Measurements from ENCODE around the gene TMEM267.
"Not testable (repeated sequence)": the region's sequence is repeated elsewhere in the genome, so short reads cannot be mapped to it uniquely, and the experiment has no call there.

Gene TMEM267

DNA sequence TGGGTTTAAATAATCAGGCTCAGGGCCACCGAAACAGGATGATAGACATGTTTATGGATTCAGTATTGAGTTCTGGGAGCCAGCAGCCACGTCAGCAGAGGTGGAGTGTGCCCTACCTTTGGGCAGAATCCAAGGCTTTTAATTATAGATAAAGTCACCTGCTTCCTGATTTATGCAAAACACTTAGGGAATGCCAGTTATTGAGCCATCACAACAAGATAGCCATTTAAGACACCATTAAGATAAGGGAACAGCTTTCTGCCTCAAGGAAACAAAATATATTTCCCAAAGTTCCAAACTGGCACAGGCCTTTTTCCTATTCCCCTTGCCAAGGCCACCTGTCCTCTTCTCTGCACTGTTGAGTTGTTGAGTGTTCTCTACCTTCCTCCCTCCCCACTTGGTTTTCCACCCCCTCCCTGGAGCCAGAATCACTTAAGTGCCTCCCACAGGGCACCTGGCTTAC lies 73.8 kb downstream of the TMEM267 start:
- no peak for DNase-seq (ENCODE audit: low read depth)

DNA sequence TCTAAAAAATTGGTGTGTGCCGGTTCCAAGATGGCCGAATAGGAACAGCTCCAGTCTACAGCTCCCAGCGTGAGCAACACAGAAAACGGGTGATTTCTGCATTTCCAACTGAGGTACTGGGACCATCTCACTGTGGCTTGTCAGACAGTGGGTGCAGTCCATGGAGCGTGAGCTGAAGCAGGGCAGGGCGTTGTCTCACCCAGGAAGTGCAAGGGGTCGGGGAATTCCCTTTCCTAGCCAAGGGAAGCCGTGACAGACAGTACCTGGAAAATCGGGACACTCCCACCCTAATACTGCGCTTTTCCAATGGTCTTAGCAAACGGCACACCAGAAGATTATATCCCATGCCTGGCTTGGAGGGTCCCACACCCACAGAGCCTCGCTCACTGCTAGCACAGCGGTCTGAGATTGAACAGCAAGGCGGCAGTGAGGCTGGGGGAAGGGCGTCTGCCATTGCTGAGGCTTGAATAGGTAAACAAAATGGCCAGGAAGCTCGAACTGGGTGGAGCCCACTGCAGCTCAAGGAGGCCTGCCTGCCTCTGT lies 81.1 kb downstream of the TMEM267 start:
- DNase-seq (ENCODE audit: low read depth): not testable (repeated sequence)

DNA sequence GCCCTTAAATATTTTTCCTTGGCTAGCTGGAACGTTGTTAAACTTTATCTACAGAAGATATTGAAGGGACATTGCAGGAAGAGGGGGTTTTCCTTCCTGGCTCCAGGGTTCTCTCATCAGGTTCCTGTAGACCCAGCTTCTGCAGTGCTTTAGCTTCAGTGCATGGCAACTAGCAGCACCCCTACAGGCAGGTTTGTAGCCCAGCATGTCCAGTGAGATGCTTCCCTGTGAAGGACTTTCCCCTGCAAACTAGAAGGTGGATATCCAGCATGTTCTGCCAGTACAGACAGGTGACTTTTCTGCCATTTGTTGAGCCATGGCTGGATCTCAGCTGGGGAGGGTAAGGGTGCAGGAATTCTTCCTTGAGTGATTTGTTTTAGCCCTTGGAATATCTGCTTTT lies 81.8 kb downstream of the TMEM267 start:
- no peak for DNase-seq (ENCODE audit: low read depth)

DNA sequence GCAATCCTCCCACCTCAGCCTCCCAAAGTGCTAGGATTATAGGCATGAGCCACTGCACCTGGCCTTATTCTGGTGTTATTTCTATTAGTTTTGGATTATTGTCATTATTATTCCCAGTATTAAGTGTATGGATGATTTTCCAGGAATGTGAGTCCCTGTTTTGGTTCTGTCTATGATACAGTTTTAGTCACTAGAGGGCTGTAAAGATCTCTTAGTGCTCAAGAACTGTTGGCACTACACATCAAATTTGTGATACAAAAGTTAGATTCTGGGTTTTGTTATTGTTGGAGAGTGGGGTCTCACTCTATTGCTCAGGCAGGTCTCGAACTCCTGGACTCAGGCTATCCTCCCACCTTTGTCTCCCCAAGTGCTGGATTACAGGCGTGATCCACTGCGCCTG lies 83.6 kb downstream of the TMEM267 start:
- DNase-seq (ENCODE audit: low read depth): peak; percentile 18

DNA sequence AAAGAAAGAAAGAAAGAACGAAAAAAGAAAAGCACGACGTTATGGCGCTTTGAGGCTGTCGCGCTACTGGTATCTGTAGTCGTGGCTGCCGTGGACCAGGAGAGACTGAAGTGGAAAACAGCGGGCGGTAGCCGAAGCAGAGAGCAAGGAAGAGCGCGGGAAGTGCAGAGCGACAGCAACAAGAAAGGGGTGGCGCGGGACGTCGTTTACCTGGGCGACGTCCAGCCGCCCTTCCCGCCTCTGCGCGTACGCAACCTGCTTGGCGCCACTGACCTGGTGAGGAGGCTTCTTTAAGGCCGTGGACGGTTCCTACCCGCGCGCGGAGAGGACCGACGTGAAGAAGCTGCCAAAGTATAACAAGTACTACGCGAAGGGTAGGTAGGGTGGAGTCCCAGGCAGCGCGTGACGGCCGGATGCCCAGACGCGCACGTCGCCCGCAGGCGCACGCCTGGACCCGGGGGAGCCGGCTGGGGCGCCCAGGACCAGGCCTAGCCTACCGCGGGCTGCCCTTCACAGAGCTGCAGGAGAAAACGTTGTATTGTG lies 86.8 kb downstream of the TMEM267 start:
- peak; percentile 6 for DNase-seq (ENCODE audit: low read depth)

All from stromal cell of bone marrow (primary cell).